SIG-M5 treated with dmso at 0.1 percent for 504 hours (cell line): Measurements from ENCODE around the gene CXXC5.

Experiments
- DNase-seq: peaks from one replicate; lab custom pipeline; 2025; ENCODE audit not compliant: unreplicated experiment; lab: John Stamatoyannopoulos, UW

CXXC5 gene

DNA sequence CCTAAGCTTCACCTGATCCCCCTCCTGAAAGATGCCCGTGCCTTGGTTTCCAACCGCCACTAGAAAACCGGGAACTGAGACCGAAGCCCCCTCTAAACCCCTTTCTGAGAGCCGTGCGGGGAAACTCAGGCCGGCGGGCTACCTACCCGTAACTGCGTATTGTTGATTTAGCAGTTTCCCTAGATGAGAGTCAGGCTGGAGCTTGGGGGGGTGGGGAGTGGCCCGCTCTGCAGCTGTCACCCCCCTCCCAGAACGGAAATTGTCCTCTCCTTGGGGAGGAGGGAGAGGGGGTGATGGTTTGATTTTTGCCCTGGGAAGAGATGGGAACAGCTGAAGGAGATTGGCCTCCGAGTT lies 2.5 kb downstream of the CXXC5 start:
- DNase-seq, result no peak

DNA sequence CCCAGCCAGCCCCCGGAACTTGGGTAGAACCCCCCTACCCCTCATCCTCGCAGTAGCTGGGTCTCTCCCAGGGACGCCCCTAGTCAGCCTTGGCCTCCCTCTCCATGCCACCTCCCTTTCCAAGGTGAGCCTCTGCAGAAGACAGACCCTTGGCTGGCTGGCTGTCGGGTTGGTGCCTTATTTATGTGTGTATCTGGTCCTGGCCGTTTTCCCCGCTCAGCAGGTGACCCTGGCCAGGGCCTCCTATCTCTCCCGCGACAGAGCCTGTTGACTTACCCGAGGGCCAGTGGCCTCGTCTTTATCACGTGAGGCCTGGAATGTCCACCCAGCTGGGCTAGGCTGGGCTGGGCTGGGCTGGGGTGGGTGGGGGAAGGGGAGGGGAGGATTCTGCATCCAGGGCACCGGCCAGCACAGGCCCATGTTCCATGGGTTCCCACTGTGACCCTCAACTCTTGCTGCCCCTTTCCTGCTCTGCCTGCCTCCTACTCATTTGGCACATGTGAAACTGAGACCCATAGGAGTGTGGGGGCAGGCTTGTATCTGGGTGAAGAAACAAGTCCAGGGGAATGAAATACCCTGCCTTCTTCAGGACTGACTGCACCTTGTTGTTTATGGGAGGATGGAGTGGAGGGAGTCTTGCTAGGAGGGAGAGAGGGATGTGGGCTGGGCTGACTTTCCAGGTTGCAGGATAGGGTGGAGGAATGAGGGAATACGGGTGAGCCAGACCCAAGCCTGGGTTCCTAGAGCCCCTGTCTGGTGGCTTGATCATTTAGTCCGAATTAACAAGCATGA lies 3.1 kb downstream of the CXXC5 start:
- DNase-seq, result no peak

DNA sequence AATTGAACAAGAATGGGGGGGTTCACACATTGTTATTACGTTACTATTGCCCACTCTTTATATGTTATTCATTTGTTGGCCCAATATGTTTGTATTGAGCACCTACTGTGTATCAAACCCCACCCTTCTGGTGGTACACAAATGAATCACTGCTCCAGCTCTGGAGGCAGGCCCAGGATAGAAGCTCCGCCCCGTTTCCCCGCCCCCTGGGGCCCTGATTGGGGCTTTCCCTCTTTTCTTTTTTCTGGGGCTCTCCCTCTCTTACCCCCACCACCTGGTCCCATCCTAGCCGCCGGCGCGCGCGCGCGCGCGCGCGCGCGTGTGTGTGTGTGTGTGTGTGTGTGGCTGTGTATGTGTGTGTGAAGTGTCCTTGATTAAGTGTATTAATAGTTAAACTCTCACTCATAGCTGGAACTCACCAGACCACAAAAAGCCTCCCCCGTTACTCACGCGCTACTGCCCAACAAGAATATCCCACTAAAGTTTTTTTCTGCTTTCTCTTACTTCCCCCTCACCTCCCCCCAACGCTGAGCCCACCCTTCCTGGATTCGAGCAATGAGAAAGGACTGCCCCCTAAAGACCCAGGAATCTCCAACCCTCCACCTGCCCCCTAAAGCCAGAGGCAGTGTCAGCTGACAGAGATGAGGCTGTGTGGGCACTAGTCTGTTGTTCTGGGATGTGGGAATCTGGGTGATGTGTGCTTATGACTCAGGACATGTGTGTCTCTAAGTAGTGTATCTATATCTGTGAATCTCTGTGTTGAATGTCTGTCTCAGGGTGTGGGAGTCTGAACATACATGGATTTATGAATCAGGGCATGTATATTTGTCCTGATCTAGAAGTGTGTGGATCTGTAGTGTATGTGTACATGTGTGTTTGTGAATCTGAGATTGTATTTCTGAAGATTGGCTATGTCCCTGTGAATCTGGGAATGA lies 4.0 kb downstream of the CXXC5 start:
- peak; percentile 30 for DNase-seq

DNA sequence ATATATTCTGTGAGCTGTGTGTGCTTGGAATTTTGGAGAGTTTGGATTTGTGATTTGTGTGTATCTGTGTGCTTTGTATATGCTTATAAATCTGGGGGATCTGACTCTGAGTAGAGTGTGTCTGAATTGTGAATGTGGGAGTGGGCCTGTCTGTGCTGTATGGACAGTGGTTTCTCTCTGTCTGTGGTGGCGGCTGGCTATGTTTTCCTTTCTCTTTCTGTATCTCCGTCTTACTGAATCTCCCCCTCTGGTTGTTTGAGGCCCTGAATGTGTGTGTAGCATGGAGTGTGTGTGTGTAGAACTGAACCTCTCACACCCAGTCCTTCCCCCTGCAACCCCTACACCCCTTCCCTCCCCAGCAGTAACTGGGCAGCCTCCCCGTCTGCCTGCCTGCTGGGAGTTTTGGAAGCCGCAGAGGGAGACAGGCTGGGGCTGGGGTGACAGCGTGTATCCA lies 4.7 kb downstream of the CXXC5 start:
- no peak for DNase-seq

DNA sequence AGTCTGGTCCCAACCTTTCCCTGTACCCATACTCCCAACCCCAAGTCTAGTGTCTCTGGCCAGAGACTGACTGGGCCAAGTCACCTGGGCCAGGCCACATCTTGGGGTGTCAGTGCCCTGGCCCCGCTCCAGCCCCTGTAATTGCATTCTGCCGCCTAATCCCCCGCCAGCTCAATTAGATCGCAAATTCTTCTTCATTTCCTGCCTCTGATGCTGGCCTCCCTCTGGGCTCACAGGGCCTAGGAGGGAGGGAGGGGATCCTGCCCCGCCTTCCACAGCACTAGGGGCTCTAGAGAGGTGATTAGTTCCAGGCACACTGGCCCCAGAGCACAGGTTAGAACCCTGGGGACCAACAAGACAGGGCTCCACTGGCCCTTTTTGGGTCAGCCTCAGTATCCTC lies 5.5 kb downstream of the CXXC5 start:
- DNase-seq, result no peak

DNA sequence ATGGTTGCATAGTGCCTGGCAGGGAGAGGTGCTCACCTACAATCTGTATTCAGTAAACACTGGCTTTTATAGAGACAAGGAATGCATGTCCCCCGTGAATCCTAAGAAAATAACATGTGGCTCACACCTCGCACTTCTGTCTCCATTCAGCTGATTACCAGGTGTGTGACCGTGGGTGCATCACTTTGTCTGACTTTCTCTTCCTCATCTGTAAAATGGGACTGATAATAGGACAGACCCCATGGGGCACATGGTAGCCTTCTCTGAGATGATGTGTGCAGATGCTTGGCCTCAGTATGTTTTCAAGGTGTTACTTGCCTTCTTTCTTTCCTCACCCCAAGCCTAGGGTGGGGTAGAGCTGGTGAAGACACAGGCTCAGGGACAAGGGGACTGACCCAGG lies 6.3 kb downstream of the CXXC5 start:
- no peak for DNase-seq

DNA sequence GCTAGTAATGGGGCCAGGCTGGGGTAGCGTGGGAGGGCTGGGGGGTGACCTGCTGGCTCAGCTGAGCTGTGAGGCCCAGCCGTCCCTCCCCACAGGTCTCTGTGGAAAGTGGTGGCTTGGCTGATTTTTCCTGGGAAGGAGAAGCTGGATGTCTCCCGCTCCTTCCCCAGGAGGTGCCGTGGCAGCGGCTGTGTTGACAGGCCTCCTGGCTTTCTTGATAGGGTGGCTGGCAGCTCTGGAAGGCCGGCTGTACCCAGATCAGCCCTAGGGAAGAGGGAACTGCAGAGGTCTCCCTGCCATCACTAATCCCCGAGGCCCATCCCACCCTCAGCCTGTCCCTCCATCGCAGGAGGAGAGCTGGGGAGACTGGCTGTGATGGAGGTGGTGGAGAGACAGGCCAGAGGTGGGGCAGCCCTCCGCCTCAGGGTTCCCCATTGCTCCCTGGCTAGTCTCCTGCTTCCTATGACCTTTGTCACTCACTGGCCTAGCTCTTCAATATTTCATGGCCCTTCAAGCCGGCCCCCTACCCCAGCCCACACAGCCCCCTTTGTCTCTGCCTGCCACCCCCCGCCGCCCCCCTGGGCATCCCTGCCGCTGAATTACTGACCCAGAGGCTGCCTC lies 6.8 kb downstream of the CXXC5 start:
- no peak for DNase-seq

DNA sequence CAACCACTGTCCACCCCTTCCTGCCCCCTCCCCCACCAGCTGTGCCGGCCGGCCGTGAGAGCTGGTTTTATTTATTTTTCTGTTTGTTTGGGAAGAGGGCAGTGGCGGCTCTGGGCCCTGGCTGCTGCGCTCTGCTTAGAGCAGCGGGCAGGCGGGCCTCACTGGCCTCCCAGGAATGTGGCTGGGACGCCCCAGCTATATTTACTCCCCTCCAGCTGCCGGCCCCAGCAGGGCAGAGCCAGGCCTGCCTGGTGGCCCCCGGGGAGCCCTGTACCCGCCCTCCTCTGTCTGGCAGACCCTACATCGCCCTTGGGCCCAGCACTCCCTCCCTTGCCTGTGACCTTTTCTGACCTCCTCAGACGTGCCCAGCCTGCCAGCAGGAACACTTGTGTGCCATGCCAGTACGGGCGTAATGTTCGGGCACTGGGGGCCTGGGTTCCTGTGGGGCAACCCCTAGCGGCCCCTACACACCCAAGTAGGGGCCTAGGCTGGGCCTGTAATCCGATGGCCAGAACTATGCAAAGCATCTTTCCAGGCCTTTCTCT lies 7.7 kb downstream of the CXXC5 start:
- DNase-seq, result no peak

DNA sequence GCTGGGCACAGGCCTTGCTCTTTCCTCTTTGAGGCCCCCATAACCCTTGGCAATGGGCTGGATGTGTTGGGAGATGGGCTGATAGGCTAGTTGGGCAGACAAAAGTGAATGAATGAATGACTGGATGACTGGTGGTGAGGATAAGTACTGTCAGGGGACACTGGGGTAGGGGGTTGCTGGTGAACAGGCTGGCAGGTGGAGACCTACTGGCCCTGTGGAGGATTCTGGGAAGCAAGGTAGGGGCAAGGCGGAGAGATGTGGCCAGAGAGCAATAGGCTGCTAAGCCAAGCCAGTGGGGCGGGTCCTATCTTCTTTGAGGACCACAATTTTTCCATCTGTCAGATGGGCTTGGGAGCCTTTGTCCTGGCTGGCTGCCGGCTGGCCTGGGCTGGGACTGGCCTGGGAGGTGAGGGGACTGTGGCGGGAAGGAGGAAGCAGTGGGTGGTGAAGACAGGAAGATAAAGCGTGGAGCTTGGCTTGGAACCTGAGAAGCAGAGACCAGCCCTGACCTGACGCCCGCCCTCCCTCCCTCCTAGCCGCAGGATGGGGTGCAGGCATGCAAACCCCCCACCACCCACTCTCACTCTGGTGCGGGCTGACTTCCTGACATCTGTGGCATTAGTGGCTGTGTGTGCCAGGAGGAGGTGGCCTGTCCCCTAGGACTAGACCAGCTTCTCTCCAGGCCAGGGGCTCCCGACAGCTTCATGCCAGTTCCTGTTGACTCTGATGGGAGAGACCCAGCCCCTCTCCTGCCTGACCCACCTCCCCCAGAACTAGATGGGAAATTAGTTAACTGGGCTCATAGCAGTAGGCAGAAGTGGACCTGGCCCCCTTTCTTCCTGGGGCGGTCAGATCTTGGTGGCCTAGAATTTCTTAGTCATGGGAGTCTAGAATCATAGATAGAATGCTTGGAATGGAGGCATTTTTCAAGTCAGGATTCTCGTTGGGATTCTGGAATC lies 9.5 kb downstream of the CXXC5 start:
- no peak for DNase-seq

DNA sequence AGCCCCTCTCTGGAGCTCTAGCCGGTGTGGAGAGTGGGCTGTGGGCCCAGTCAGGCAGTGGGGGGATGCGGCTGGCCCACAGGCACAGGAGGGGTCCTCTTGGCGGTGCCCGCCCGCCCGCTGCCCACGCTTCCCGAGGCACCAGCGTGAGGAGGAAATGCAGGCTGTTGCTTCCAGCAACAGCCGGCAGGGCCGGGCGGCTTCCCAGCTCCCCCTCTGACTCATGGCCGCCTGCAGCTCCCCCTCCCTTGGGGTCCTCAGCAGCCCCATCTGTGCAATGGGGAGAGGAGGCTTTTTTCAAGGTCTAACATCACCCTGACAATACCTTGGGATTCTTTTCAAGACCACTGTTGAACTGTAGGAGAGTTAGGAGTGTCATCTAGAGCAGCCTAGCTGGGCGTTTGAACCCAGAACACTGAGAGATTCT lies 10.4 kb downstream of the CXXC5 start:
- no peak for DNase-seq

DNA sequence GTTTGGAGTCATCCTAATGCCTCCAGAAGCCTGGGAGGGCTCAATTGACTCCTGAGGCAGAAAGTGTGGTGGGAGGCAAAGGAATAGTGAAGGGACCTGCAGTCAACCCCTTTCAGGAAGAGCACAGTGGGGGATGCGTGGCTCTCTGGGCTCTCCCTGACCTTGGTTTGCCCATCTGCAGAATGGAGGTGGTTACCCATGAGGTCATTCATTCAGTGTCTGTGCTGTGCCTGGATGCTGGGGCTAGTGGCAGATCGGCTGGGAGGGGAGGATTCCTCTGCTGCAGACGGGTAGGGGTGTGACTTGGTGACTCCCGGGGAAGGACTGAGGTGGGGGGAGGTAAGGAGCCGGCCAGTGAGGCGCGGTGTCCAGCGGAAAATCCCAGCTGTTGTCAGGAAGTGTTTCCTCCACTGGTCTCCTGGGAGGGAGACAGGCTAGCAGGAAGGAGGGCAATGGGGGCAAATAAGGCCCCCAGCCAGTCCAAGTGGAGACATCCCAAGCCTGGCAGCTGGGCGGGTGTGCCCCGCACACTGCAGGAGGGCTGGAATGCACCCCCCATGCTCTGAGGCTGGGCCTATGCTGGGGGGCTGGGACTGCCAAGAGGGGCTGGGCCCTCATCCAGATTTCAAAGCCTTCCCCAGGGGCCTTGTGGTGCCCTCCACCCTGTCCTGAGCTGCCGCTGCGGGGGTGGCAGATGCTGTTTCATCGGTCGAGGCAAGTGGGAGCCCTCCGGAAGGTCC lies 10.9 kb downstream of the CXXC5 start:
- no peak for DNase-seq

DNA sequence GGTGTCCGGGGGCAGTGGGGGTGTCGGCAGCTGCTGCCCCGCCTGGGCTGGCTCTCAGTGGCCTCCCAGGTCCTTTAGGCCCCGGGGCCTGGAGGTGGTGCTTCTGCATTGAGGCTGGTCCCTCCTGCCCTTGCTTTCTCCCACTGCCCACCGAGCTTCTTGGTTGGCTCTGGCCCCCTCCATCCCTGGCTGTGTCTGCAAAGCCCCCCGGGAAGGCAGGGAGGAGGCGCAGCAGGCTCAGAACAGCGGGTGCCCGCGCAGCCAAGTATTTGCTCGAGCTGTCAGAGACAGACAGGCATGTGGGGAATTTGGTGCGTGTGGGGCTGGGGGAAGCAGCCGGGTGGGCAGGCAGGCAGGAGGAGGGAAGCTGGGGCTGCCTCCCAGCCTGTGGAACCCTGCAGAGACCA lies 11.5 kb downstream of the CXXC5 start:
- no peak for DNase-seq

DNA sequence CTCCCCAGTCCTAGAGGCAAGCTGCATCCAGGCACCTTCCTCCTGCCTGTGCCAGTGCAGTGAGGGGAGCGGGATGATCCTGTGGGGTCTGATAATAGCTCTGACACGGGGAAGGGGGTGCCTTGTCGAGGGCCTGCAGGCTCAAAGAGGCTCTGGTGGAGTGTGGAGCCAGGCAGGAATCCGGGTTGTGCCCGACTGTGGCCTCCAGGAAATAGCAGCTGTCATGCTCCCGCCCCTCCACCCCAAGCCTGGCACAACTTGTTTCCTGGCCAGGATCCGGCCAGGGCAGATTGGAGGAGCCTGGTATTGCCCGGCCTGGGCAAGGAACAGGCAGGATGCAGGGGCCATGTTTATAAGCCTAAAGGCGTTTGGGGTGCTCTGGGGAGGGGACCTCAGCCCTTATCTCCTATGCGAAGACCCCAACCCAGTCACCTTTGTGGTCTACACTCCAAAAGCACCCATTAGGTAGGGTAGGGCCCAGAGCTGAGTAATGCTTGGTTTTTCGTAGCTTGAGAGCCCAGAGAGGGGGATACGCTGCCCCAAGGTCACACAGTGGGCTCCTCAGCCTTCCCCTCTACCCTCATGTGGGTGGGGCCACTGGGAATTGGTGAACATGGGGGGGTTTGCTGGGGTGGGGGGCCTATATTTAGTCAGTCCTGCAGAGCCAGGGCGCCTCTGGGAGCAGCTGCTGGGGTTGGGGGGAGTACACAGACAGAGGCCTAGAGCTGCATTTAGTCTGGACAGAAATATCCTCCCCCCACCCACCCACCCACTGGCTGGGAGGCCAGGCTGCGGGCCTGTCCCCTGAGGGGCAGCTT lies 12.2 kb downstream of the CXXC5 start:
- DNase-seq, result peak; percentile 25

DNA sequence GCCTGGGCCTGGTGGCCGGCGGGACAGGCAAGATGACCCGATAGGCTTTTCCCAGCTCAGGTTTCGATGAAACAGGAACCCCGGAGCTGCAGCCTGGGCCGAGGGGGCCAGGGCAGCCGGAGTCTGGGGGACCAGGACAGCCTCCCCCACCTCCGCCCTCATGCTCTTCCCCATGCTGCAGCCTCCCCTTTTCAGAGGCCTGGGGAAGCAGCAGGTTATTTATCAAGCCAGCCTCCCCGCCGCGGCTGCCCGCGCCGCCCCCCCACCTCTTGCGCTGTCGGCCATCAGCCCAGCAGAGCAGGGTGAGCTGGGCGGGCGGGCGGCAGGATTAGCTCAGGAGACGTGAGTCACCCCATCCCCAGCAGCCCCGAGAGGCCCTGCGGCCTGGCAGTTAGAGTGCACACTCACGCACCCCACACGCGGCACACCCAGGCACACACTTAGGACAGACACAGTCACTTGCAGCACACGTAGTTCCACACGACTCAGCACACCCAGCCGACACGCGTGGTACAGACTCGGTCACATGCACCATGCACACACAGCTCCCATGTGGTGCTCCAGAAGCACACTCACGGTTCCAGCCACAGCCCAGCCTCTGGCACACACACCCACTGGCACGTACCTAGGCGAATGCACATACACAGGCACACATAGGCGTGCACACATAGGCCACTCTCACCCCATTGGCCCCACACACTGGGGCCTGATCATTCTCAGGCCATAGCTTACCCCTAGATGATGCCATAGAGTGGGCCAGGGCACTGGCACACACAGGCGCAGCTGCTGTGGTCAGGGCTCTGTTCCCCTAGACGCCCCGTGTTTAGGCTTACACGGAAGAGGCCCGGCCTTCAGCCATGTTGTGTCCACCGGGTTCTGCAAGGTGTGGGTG lies 13.0 kb downstream of the CXXC5 start:
- DNase-seq, result peak; percentile 92

DNA sequence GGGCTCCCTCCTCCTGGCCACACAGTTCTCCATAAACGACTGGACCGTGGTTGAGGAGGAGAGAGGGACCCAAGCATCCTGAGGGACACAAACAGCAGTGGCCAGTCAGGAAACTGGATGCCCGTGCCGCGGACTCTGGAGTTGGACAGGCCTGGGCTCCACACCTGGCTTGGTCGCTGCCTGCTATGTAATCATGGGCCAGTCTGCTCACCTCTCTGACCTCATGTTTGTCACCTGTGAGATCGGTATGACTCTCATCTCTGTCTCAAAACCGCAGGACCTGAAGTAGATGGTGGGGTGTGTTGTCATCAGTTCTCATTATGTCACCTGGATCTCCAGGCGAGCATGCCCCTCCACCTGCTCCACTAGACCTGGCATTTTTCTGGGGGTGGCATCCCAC lies 14.5 kb downstream of the CXXC5 start:
- no peak for DNase-seq

DNA sequence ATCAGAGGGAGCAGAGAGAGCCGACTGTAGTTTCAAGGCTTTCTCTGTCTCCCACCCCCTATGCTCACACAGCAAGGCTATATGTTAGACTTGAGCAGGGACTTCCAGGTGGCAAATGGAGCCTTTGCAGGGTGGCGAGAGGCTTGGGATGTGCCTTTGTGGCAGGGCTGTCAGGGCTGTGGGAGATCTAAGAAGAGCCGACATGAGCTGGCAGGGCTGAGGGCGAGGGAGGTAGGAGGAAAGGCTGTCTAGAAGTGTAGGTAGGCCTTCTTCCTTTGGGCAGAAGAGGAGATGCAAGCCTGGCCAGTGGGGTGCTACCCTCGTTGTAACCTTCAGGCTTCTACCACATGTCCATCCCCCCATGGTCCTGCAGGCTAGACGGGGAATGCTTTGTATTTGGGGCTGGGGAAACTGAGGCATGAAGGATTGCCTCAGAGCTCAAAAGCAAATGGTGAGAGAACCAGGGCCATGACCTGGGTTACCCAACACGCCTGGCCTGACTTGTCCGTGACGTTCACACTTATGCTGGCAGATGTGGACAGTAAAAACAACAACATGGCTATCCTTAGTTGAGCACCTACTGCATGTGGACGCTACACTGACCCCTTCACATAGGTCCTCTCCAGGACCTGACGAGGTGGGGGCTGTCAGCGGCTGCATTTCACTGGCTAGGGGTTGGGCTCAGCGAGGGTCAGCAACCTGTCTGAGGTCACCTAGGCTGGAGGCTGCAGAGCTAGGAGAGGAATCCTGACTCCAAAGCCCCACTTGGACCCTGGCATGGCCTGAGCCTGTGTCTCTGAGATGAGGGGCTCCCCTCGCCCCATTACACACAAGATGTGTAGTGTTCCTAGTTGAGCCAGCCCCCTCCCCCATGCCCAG lies 15.3 kb downstream of the CXXC5 start:
- DNase-seq, result no peak
